ENCODE data around the gene TFPI.
"Not testable (repeated sequence)": the region's sequence is repeated elsewhere in the genome, so short reads cannot be mapped to it uniquely, and the experiment has no call there.

The TFPI gene

DNA sequence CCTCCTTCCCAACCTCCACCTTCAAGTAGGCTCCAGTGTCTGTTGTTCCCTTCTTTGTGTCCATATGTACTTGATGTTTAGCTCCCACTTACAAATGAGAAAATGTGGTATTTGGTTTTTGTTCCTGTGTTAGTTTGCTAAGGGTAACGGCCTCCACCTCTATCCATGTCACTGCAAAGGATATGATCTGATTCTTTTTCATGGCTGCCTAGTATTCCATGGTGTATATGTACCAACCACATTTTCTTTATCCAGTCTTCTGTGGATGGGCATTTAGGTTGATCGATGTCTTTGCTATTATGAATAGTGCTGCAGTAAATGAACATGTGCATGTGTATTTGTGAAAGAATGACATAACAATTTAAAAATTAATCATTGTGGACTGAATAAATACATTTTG, 19.5 kb upstream of the TFPI start:
- no peak for TF ChIP-seq CTCF (IDR thresholded peaks at IDR 0.05; ENCODE audit: low read depth, low read length)
- no peak overlapping the region for H3K4me3 ChIP-seq (ENCODE audit: low read depth, low read length)

GRCh38 chr2:187571996-187572395, 17.8 kb upstream of the TFPI start:
- H3K4me3 ChIP-seq (ENCODE audit: low read depth, low read length), result not testable (repeated sequence)

- H3K4me3 ChIP-seq (ENCODE audit: low read depth, low read length), result no peak overlapping the region
- no peak for TF ChIP-seq CTCF (IDR thresholded peaks at IDR 0.05; ENCODE audit: low read depth, low read length)
Observed at GRCh38 chr2:187569571-187569970, 15.3 kb upstream of the TFPI start.

DNA sequence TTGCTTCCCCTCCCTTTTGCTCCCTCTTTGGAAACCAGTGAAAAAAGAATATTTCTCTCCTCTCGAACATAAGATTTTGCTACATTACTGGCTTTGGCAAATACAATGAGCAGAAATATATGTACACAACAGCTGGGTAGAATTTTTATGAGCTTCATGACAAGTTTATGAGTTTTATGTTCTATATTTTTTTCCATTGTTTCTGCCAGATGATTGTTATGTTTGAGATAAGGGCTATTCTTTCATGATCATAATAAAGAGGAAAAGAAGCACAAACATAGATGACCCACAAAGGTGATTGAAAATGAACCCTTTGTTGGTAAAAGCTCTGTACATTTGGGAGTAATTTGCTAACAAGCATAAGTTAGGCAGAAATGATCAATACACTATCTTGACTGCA, 14.8 kb upstream of the TFPI start:
- no peak for TF ChIP-seq CTCF (IDR thresholded peaks at IDR 0.05; ENCODE audit: low read depth, low read length)
- no peak overlapping the region for H3K4me3 ChIP-seq (ENCODE audit: low read depth, low read length)

- no peak for TF ChIP-seq CTCF (IDR thresholded peaks at IDR 0.05; ENCODE audit: low read depth, low read length)
- no peak overlapping the region for H3K4me3 ChIP-seq (ENCODE audit: low read depth, low read length)
Observed at GRCh38 chr2:187567126-187567525, 12.9 kb upstream of the TFPI start.

DNA sequence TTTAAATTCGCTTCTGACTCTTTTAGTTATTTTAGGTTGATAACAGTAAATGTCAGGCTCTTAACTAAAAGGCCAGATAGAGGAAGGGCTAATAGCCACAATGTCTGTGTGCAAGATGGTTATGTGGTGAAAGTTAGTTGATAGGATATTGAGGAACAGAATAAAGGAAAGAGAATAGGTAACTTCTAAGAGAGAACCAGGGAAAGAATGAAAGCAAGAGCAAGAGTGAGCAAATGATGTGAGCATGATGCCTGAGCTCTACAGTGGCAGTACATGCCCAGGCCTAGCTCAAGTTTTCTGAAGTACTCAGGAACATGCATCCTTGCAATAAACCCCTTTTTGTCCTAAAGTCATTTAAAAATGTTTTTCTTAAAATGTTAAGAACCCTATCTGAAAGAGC, 12.5 kb upstream of the TFPI start:
- no peak overlapping the region for H3K4me3 ChIP-seq (ENCODE audit: low read depth, low read length)
- TF ChIP-seq CTCF (IDR thresholded peaks at IDR 0.05; ENCODE audit: low read depth, low read length), result no peak

GRCh38 chr2:187566266-187566665, 12.0 kb upstream of the TFPI start:
- no peak for TF ChIP-seq CTCF (IDR thresholded peaks at IDR 0.05; ENCODE audit: low read depth, low read length)
- no peak overlapping the region for H3K4me3 ChIP-seq (ENCODE audit: low read depth, low read length)

- not testable (repeated sequence) for H3K4me3 ChIP-seq (ENCODE audit: low read depth, low read length)
Observed at GRCh38 chr2:187565618-187566017, 11.4 kb upstream of the TFPI start.

DNA sequence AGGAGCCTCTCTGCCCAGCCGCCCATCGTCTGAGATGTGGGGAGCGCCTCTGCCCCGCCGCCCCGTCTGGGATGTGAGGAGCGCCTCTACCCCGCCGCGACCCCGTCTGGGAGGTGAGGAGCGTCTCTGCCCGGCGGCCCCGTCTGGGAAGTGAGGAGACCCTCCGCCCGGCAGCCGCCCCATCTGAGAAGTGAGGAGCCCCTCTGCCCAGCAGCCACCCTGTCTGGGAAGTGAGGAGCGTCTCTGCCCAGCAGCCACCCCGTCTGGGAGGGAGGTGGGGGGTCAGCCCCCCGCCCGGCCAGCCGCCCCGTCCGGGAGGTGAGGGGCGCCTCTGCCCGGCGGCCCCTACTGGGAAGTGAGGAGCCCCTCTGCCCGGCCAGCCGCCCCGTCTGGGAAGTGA, 2.3 kb upstream of the TFPI start:
- H3K4me3 ChIP-seq (ENCODE audit: low read depth, low read length), result not testable (repeated sequence)

Data from WI38 (cell line).